B cell (primary cell): Measurements from ENCODE around the gene DMAP1. TPM values are rescaled to one million over a fixed set of nuclear protein-coding genes. Genes with fewer than 3 reads are reported as not detected.

Source experiments
- ATAC-seq: fragments of 200-7000 bp; cut with Tn5 transposase; one replicate; pipeline ENCODE4 v1.10.0; 2021; ENCODE audit warnings: low read depth, mild to moderate bottlenecking, moderate number of reproducible peaks, moderate library complexity
- CTCF ChIA-PET: fragments of 350-600 bp; sonication (Branson Sonifier 250); formaldehyde crosslinking; loops from one replicate; lab custom pipeline; 2021; ENCODE audit warnings: antibody characterized with exemption, inconsistent platforms; lab: Charles Lee
- POLR2A ChIA-PET: fragments of 350-600 bp; sonication (Branson Sonifier 250); formaldehyde crosslinking; loops from one replicate; lab custom pipeline; 2021; ENCODE audit warnings: antibody characterized with exemption; lab: Charles Lee
- DNase-seq: peaks from one replicate; pipeline ENCODE4 v3.0.0; 2013
- H2AFZ ChIP-seq: 2 replicates; pipeline ENCODE4 v1.6.1; 2012; ENCODE audit warnings: mild to moderate bottlenecking, low read depth, low read length; ENCODE audit not compliant: insufficient read depth, poor library complexity, severe bottlenecking
- H3K27ac ChIP-seq, 2 donors: 1 replicate in 1 of 2; 2 replicates in 1 of 2; pipeline ENCODE4 v1.5.1; 2012 to 2013; ENCODE audit warnings: low read length in 2 of 2, mild to moderate bottlenecking in 2 of 2, moderate library complexity in 1 of 2
- H3K27me3 ChIP-seq, 4 experiments: fragments of 200-600 bp in 1 of 4; sonication (generic) in 1 of 4; replicated peaks in 1 of 4; 1 replicate in 2 of 4; 2 replicates in 2 of 4; pipeline versions ENCODE4 v1.6.1 to v1.7.0; 2013 to 2016; ENCODE audit warnings: low read length in 3 of 4, mild to moderate bottlenecking in 2 of 4, mixed read lengths in 1 of 4, moderate library complexity in 1 of 4; ENCODE audit not compliant: insufficient read depth in 4 of 4, control insufficient read depth in 3 of 4; ENCODE audit errors: control extremely low read depth in 1 of 4
- H3K36me3 ChIP-seq, 2 experiments: replicated peaks in 1 of 2; 1 replicate in 1 of 2; 2 replicates in 1 of 2; pipeline versions ENCODE4 v1.6.1 to v1.7.1; 2013; ENCODE audit warnings: low read length in 1 of 2; ENCODE audit not compliant: insufficient read depth in 2 of 2, control insufficient read depth in 1 of 2; ENCODE audit errors: control extremely low read depth in 1 of 2, extremely low read depth in 1 of 2
- H3K4me1 ChIP-seq, 2 donors: fragments of 200-600 bp in 1 of 2; sonication (generic) in 1 of 2; 1 replicate in 1 of 2; 2 replicates in 1 of 2; pipeline versions ENCODE4 v1.5.1 to v1.6.1; 2013 to 2017; ENCODE audit warnings: low read length in 2 of 2; ENCODE audit not compliant: control insufficient read depth in 2 of 2, insufficient read depth in 2 of 2
- H3K4me2 ChIP-seq: replicated peaks from 2 replicates; pipeline ENCODE3; 2012; ENCODE audit warnings: mild to moderate bottlenecking, low read depth, low read length; ENCODE audit not compliant: poor library complexity, severe bottlenecking
- H3K4me3 ChIP-seq, 5 experiments: fragments of 200-600 bp in 1 of 5; sonication (generic) in 1 of 5; 1 replicate in 3 of 5; 2 replicates in 2 of 5; pipeline versions ENCODE4 v1.5.1 to v1.7.0; 2011 to 2016; ENCODE audit warnings: low read length in 4 of 5, mild to moderate bottlenecking in 4 of 5, low read depth in 2 of 5, control low read depth in 1 of 5, moderate library complexity in 1 of 5; ENCODE audit not compliant: insufficient read depth in 1 of 5; ENCODE audit errors: control extremely low read depth in 1 of 5, extremely low read depth in 1 of 5
- H3K79me2 ChIP-seq: fragments of 200-600 bp; sonication (generic); one replicate; pipeline ENCODE4 v1.6.0; 2016; ENCODE audit warnings: low read length; ENCODE audit not compliant: control insufficient read depth, insufficient read depth
- H3K9ac ChIP-seq: fragments of 200-600 bp; sonication (generic); 2 replicates; pipeline ENCODE4 v1.6.1; 2017; ENCODE audit warnings: mild to moderate bottlenecking, low read length, moderate library complexity
- H3K9me3 ChIP-seq, 3 donors: one replicate each; pipeline versions ENCODE4 v1.6.1 to v1.7.1; 2013; ENCODE audit warnings: low read length in 2 of 3; ENCODE audit not compliant: control insufficient read depth in 2 of 3, insufficient read depth in 1 of 3; ENCODE audit errors: control extremely low read depth in 1 of 3
- H4K20me1 ChIP-seq: 2 replicates; pipeline ENCODE4 v1.6.0; 2012; ENCODE audit warnings: mild to moderate bottlenecking, low read length; ENCODE audit not compliant: insufficient read depth, control insufficient read depth, poor library complexity, severe bottlenecking
- H3K27ac Mint-ChIP-seq: one replicate; pipeline ENCODE4 v1.8.0; 2021; ENCODE audit warnings: mixed read lengths
- H3K27me3 Mint-ChIP-seq: one replicate; pipeline ENCODE4 v1.8.0; 2021; ENCODE audit warnings: mixed read lengths
- H3K4me1 Mint-ChIP-seq: one replicate; pipeline ENCODE4 v1.8.0; 2021; ENCODE audit warnings: mixed read lengths
- H3K4me3 Mint-ChIP-seq: one replicate; pipeline ENCODE4 v1.8.0; 2021; ENCODE audit warnings: mixed read lengths
- H3K9me3 Mint-ChIP-seq: one replicate; pipeline ENCODE4 v1.8.0; 2022; ENCODE audit warnings: mixed read lengths; ENCODE audit not compliant: insufficient read depth
- EZH2 ChIP-seq: IDR thresholded peaks from 2 replicates; pipeline ENCODE4 v1.6.1; 2012; ENCODE audit warnings: borderline replicate concordance, low read depth, mild to moderate bottlenecking, moderate library complexity, low read length; ENCODE audit not compliant: insufficient read depth, poor library complexity, severe bottlenecking
- WGBS: methylation state at CpG from one replicate; pipeline ENCODE4 v1.1.5; 2013; ENCODE audit warnings: missing lambda C conversion rate; ENCODE audit not compliant: insufficient coverage; 5-methylcytosine and 5-hydroxymethylcytosine counted together
- intact Hi-C: fragments of 100-400 bp; cut with micrococcal nuclease; formaldehyde crosslinking; loops from one replicate; pipeline ENCODE4 v1.10.0; 2022
- polyA plus RNA-seq: library from polyadenylated mRNA; depleted of rRNA; stranded (reverse); fragments of >200 nt; gene quantifications from 2 replicates; pipeline ENCODE4 v1.2.3, GENCODE V29; 2012
- total RNA-seq, 2 donors: library from RNA; stranded (reverse); fragments of 120-200 nt in 1 of 2; gene quantifications; 1 replicate in 1 of 2; 2 replicates in 1 of 2; pipeline versions ENCODE4 v1.2.3 to v1.2.4, GENCODE V29; 2013 to 2022
- TF ChIP-seq, protein P1 (sequence below): fragments of 200-600 bp; IDR thresholded peaks from one replicate; pipeline ENCODE4 v1.8.0; 2022; ENCODE audit warnings: antibody characterized with exemption, mild to moderate bottlenecking

Gene DMAP1
- total and polyA plus RNA-seq, 2 donors (not counting 1 experiment from before 2014, with no cell fraction given) = 88.5 to 116 TPM

DNA sequence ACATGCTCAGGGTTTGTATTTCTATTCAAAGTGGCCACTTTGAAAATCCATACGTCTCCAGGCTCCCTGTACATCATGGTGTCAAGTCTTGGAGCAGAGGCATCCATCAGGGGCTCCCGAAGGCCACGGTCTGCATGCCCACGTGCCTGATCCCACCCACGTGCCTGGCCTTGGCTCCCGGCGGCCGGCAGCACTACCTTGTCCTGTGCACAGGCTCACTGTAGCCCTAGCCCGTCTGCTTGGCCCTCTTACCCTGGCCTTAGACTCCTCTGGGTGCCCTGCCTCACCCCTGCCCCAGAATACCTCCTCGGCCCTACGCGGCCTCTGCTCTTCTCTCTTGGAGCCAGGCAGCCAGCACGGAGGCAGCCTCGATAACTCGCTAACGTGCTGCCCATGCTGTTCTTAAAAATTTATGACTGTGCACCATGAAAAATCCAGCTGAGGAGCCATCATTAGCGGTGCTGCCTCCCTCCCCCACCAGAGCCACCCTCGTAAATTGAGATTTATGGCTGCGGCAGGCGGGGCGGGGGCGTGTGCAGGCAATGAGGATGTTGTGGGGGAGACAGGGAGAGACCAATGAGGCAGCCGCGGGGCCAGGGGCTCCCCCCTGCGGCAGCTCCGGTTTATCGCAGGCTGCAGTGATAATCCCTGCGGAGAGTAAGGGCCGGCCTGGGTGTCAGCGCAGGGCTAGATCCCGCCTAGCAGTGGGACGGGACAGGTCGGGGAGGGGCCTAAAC lies 24.6 kb downstream of the DMAP1 start:
- ATAC-seq (peak; percentile 87), DNase-seq (peak; percentile 57)
- Histone ChIP-seq H3K4me3 (no peak overlapping the region), H3K4me2 (peak overlapping the region; percentile 43), H2AFZ (no peak overlapping the region), H3K27me3 (no peaks in the 10 kb centered on the region), H4K20me1 (no peaks in the 10 kb centered on the region), H3K79me2 (no peaks in the 10 kb centered on the region), H3K4me1 (peaks cover 4 to 7% of the 10 kb centered on the region in 2 donors), H3K36me3 (peaks cover 0 to under 1% of the 10 kb centered on the region in 2 experiments), H3K9ac (no peak overlapping the region), H3K27ac (no peak overlapping the region), H3K9me3 (peaks cover 0 to 3% (median 0%) of the 10 kb centered on the region in 3 donors)
- POLR2A ChIA-PET = no interaction called here
- Mint-ChIP-seq H3K9me3 (no peaks in the 10 kb centered on the region), H3K4me3 (no peak overlapping the region), H3K27ac (no peak overlapping the region), H3K4me1 (peaks cover 10% of the 10 kb centered on the region), H3K27me3 (no peaks in the 10 kb centered on the region)
- TF ChIP-seq EZH2 = no peak
- TF ChIP-seq, protein P1, sequence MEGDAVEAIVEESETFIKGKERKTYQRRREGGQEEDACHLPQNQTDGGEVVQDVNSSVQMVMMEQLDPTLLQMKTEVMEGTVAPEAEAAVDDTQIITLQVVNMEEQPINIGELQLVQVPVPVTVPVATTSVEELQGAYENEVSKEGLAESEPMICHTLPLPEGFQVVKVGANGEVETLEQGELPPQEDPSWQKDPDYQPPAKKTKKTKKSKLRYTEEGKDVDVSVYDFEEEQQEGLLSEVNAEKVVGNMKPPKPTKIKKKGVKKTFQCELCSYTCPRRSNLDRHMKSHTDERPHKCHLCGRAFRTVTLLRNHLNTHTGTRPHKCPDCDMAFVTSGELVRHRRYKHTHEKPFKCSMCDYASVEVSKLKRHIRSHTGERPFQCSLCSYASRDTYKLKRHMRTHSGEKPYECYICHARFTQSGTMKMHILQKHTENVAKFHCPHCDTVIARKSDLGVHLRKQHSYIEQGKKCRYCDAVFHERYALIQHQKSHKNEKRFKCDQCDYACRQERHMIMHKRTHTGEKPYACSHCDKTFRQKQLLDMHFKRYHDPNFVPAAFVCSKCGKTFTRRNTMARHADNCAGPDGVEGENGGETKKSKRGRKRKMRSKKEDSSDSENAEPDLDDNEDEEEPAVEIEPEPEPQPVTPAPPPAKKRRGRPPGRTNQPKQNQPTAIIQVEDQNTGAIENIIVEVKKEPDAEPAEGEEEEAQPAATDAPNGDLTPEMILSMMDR = peak; percentile 65
- intact Hi-C loops = no loop called here
- WGBS = 51% methylated on average over 31 of the region's 33 CpGs
- CTCF ChIA-PET = no interaction called here

DNA sequence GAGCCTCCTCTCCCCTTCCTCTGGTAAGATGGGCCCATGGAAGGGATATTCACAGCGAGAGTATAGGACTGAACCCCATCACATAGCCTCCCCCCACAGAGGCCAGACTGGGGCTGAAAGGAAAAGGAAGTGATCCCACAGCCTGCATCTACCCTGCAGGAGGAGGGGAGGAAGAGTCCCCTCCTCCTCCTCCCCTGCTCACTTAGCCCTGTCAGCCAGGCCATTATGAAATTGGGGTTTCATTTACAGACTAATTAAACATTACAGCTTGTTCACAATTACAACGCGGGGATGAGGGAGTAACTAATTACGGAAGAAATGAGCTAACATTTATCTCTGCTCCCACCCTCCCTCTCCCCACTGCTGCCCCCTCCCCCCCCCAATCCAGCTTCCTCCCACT lies 25.4 kb downstream of the DMAP1 start:
- Histone ChIP-seq H3K79me2 (no peaks in the 10 kb centered on the region), H3K4me3 (no peak overlapping the region), H3K27me3 (no peaks in the 10 kb centered on the region), H3K27ac (no peak overlapping the region), H3K9ac (no peak overlapping the region), H3K4me1 (peaks cover 4 to 7% of the 10 kb centered on the region in 2 donors), H3K9me3 (peaks cover 0 to 3% (median 0%) of the 10 kb centered on the region in 3 donors), H4K20me1 (no peaks in the 10 kb centered on the region), H3K4me2 (peak overlapping the region; percentile 43), H3K36me3 (peaks cover 0 to 8% of the 10 kb centered on the region in 2 experiments), H2AFZ (no peak overlapping the region)
- Mint-ChIP-seq H3K27me3 (no peaks in the 10 kb centered on the region), H3K27ac (no peak overlapping the region), H3K9me3 (no peaks in the 10 kb centered on the region), H3K4me1 (peaks cover 10% of the 10 kb centered on the region), H3K4me3 (no peak overlapping the region)
- POLR2A ChIA-PET = no interaction called here
- ATAC-seq (no peak), DNase-seq (no peak)
- TF ChIP-seq, protein P1 = no peak
- TF ChIP-seq EZH2 = no peak
- intact Hi-C loops = no loop called here
- no CpG with 5 or more reads among the region's 4 CpGs for WGBS
- CTCF ChIA-PET = interaction anchor here (1.2 kb wide), 1 partner anchor 357 kb away, joined by 3 read pairs; no protein-coding TSS in a partner anchor
